ENCODE results near the gene KCNQ1.

Gene KCNQ1

DNA sequence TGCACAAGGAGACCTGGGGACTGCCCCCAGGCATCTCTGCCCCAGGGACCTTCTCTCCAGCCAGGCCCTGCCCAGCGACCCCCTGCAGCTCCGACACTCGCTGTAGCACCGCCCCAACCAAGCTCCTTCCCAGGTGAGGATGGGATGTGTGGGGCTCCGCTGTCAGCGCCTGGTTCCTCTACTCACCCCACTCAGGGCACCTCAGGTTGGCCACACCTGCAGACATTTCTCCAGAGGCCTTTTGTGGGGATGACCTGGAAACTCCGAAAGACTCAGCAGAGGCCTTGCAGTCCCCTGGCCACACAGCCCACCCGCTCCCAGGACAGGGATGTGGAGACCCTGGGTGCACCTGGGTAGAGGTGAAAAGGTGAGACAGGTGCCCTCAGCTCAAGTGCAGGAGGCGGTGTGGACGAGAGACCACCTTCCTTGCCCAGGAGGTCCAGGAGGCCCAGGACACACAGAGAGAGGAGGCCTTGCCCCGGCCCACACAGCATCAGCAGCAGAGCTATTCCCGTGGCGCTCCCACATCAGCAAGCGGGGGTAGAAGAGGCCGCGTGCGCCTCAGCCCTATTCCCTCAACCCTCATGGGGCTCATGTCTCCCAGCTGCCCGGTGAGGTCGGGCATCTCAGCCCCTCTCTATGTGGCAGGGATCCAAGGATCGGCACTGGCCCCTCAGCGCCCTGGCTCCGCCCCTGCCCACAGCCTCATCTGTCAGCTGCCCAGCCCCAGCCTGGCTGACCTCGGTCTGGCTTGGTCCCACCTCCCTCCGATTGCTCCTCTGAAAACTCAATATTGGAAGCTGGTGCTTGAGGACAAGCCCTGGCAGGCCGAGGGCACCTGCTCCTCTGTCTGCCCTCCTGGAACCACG, 21.4 kb upstream of the KCNQ1 start:
- no peak for DNase-seq (ENCODE audit: low spot score)
- Histone ChIP-seq H3K4me3 (ENCODE audit: severe bottlenecking) (no peak overlapping the region), H3K27me3 (ENCODE audit: insufficient read depth, poor library complexity, severe bottlenecking) (no peaks in the 10 kb centered on the region), H3K27ac (ENCODE audit: poor library complexity, severe bottlenecking) (no peak overlapping the region), H3K9me3 (ENCODE audit: severe bottlenecking) (no peaks in the 10 kb centered on the region), H3K4me1 (ENCODE audit: insufficient read depth, poor library complexity, severe bottlenecking) (no peaks in the 10 kb centered on the region), H3K36me3 (ENCODE audit: low read depth) (no peaks in the 10 kb centered on the region)
- ATAC-seq (ENCODE audit: low read depth), result no peak
- no peak for TF ChIP-seq CTCF (IDR thresholded peaks at IDR 0.05; ENCODE audit: poor library complexity, severe bottlenecking)

- ATAC-seq (ENCODE audit: low read depth), result no peak
- no peaks in the 10 kb centered on the region for H3K36me3 ChIP-seq (ENCODE audit: low read depth)
- DNase-seq (ENCODE audit: low spot score), result no peak
- H3K4me3 ChIP-seq (ENCODE audit: severe bottlenecking), result no peak overlapping the region
- H3K4me1 ChIP-seq (ENCODE audit: insufficient read depth, poor library complexity, severe bottlenecking), result no peaks in the 10 kb centered on the region
- no peaks in the 10 kb centered on the region for H3K9me3 ChIP-seq (ENCODE audit: severe bottlenecking)
- H3K27ac ChIP-seq (ENCODE audit: poor library complexity, severe bottlenecking), result no peak overlapping the region
- H3K27me3 ChIP-seq (ENCODE audit: insufficient read depth, poor library complexity, severe bottlenecking), result no peaks in the 10 kb centered on the region
- TF ChIP-seq CTCF (IDR thresholded peaks at IDR 0.05; ENCODE audit: poor library complexity, severe bottlenecking), result no peak
Measured at GRCh38 chr11:2424811-2425495, 19.9 kb upstream of the KCNQ1 start.

DNA sequence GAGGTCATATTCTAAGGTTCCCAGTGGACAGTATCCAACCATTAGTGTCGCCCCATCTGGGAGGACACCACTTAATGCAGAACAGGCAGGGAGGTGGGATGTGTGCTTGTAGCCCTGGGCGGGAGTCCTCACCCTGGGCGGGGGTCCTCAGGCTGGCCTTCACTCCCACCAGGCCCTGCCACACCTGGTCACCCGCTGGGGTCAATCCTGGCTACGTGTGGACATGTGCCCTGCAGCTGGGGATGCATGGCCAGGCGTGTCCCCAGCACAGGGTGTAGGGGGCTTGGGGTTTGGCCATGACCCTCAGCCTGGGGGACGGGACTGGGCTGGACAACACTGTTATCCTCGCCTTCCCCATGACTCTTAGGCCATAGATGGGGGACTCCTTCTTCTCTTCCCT, 19.3 kb upstream of the KCNQ1 start:
- Histone ChIP-seq H3K27ac (ENCODE audit: poor library complexity, severe bottlenecking) (no peak overlapping the region), H3K9me3 (ENCODE audit: severe bottlenecking) (no peaks in the 10 kb centered on the region), H3K36me3 (ENCODE audit: low read depth) (no peaks in the 10 kb centered on the region), H3K4me1 (ENCODE audit: insufficient read depth, poor library complexity, severe bottlenecking) (no peaks in the 10 kb centered on the region), H3K4me3 (ENCODE audit: severe bottlenecking) (no peak overlapping the region), H3K27me3 (ENCODE audit: insufficient read depth, poor library complexity, severe bottlenecking) (no peaks in the 10 kb centered on the region)
- TF ChIP-seq CTCF (IDR thresholded peaks at IDR 0.05; ENCODE audit: poor library complexity, severe bottlenecking), result no peak
- no peak for DNase-seq (ENCODE audit: low spot score)
- no peak for ATAC-seq (ENCODE audit: low read depth)

- TF ChIP-seq CTCF (IDR thresholded peaks at IDR 0.05; ENCODE audit: poor library complexity, severe bottlenecking), result no peak
- DNase-seq (ENCODE audit: low spot score) (no peak), ATAC-seq (ENCODE audit: low read depth) (no peak)
- Histone ChIP-seq H3K4me3 (ENCODE audit: severe bottlenecking) (no peak overlapping the region), H3K36me3 (ENCODE audit: low read depth) (no peaks in the 10 kb centered on the region), H3K27me3 (ENCODE audit: insufficient read depth, poor library complexity, severe bottlenecking) (no peaks in the 10 kb centered on the region), H3K9me3 (ENCODE audit: severe bottlenecking) (no peaks in the 10 kb centered on the region), H3K27ac (ENCODE audit: poor library complexity, severe bottlenecking) (no peak overlapping the region), H3K4me1 (ENCODE audit: insufficient read depth, poor library complexity, severe bottlenecking) (no peaks in the 10 kb centered on the region)
Measured at GRCh38 chr11:2426221-2426620, 18.6 kb upstream of the KCNQ1 start.
